DMS79 treated with DMSO at 0.1 percent for 48 hours (cell line): ENCODE data around the gene GNAQ.
"Not testable (repeated sequence)": the region's sequence is repeated elsewhere in the genome, so short reads cannot be mapped to it uniquely, and the experiment has no call there.

Source experiments
- DNase-seq: peaks from one replicate; lab custom pipeline; 2025; lab: John Stamatoyannopoulos, UW

The GNAQ gene

DNA sequence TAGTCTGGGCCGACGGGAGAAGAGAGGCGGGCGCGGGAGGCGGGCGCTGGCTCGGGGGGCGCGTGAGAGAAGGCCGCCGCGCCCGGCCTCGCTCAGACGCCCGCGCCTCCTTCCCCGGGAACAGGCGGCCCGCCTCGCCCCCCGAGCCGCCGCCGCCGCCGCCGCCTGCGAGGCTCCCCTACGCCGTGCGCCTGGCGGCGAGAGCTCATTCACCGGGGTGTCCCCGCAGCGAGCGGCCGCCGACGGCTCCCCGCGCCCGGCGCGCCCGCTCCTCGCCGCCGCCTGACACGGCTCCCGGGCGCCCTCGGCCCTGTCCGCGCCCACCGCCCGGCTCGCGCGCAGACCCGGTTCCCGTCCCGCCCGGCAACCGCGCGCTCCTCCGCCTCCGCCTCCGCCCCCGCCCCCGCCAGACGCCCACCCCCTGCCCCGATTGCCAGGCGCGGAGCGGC is at the start of gene GNAQ:
Gene GNAQ, minus strand, starts transcription at position 368 of the 449 bp plus-strand sequence. CDS start 576 bp downstream, outside the sequence.
- DNase-seq, result no peak

DNA sequence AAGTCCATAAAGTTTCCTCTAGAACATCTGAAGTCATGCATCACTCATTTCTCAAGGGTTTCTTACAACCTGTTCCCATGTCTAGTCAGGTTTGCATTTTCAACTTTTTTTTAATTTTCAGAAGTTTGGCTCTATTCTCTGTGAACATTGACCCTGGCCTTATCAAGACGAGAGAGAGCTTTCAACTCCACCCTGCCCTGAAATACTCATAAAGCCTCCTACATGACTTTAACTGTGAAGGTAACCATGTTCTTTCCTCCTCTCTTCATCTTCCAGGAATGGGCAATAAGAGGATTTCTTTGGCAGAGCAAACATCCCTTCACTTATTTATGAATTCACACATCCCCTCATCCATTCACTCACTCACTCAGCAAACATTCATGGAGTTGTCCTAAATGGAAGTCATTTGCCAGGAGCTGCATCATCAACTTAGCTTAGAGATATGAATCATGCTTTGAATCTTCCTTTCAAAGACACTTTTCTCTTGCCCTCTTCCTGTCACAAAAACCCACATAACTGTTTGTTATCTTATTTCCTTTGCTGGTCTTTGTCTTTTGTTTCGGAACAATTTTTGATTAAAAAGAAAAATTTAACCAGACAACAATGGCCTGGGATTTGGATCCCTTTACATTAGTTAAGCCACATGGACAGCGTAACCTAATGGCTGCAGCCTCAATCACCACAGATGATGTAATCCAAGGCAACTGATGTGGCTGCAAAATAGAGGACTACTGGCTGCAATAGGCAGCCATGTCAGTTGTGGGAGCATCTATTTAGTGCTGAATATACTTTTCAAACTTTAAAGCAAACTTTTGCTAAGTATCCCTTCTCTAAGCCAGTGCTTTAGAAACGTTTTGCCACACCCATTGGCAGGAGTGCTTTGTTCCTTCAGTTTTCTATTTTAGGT is 43.0 kb upstream of the GNAQ start:
- no peak for DNase-seq

DNA sequence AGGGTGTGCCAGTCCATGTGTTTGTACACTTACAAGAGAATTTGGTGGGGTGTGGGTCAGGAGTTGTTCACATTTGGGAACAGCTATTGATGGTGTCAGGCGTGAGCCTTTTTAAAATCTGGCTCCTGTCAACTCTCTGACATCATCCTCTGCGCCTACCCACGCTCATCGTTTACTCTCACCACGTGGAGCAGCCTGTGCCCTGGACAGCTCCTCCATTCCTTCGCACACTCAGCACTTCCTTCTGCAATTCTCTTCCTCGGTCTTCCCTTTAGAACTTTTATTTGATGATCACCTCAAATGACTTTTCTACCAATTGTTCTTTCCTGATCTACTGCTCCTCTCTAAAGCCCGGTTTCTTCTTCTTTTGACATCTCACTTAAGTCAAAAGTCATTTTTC is 42.1 kb upstream of the GNAQ start:
- no peak for DNase-seq

DNA sequence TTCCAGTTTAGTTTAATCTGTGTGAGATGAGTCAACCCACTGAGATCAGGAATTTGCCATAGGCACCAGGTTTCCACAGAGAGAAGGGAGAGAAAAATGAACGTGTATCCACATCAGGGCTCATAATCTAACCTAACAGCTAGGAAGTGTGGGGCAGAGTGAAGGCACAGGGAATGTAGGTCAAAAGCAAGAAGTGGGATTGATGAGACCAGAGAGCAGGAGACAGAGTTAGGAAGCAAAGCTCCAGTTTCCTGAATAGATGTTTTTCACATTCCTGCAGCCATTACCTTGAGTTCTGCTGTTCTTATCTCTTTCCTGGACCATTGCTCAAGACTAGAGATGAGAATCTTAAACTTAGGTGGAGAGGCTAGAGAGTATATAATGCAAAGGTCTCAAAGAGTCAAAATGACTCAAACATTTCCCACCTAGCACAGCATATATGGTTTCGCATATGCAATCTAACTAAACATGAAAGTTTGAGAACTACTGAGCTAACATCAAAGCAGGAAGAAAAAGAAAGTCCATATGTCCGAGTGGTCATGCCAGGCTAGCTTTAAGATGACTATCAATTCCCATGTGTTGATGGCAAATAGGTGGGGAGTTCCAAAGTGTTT is 41.1 kb upstream of the GNAQ start:
- no peak for DNase-seq

DNA sequence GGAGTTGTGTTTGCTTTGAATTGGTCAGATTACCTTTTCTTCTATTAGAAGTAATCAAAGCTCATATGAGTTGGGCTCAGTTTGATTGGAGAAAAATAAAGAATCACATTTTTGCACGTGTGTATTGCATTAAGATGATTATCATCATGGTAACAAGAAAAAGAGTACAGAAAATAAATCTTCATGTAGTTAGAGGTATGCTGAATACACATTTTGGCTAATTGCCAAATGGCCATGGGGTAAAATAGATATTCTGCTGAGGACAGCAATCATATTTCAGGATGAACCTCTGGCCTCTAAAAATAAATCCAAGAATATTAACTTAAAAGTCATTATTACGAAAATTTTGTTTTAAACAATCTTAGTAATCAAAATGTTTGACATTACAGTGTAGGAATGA is 38.9 kb upstream of the GNAQ start:
- no peak for DNase-seq

DNA sequence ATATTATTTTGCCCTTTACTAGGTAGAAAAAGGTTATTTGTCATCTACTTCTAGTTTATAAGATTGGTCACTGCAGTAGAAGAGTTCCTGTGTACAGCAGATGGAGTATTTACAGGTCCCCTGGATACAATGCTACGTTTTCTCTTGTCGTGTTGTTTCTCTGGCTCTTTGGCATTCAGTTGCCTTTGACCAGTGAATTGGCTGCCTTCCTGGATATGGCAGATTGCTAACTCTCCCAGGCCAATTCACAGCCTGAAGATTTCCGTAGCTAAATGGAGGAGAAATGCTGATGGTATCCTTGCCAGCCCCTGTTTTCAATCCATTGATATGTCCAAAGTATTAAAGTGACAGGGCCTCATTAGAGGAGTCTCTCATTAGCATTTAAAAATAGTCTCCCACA is 32.5 kb upstream of the GNAQ start:
- DNase-seq, result no peak

DNA sequence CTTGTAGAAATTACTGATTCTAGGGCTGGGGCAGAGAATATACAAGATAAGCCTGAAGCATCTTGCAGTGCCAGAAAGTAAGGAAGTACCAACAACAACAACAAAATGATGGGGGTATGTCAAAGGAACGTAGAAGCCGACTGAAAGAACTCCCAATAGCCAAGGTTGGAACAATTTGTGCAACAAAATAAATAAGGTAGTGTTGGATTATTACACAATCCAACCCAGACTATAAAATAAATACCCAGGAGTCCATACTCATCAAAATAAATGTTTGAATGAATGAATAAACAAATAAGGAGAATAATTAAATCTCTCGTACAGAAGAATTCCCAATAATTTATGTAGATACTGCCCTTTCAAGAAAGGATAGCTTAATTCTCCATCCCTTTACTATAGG is 31.1 kb upstream of the GNAQ start:
- no peak for DNase-seq

- not testable (repeated sequence) for DNase-seq
Observed at GRCh38 chr9:78054218-78054617, 22.6 kb upstream of the GNAQ start.

DNA sequence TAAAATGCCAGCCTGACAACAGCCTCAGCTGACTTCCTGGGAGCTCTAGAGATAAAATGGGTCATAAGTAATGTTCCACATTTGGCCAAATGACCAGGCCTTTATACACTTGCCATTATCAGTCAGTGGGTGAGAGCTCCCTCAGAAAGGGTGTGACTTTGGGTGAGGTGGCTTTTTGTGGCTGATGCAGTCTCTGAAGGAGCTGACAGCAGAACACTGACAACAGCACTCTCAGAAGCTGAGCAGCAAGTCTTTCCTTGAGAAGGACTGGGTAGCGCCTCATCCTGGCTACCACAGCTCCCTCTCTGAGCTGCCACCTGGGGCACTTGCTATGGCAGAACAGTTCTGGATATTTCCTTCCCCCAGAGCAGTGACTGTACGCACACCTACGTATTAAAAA is 22.0 kb upstream of the GNAQ start:
- no peak for DNase-seq

DNA sequence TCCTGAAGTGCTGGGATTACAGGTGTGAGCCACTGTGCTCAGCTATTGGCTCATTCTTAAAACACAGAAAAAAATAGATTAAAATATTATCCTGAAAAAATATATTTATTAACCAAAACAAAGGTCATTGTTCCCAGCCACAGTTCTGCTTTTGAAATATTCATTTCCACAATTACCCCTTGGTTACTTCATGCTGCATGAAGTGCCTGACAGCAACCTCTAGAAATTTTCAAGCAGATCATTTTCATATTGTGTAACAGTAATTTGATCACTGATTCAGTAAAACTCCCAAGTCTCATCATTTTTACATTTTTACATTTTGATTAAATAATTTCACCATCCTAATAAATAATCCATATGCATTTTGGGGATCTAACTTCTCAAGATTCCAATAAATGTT is 18.8 kb upstream of the GNAQ start:
- no peak for DNase-seq

DNA sequence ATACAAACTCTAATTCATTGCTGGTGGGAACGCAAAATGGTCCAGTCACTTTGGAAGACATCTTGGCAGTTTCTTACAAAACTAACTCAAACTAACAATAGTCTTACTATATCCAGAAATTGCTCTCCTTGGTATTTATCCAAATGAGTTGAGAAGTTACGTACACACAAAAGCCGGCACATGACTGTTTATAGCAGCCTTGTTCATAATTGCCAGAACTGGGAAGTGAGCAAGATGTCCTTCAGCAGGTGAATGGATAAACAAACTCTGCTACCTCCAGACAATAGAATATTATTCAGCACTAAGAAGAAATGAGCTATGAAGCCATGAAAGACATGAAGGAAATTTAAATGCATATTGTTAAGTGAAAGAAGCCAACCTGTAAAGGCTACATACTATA is 17.9 kb upstream of the GNAQ start:
- no peak for DNase-seq

DNA sequence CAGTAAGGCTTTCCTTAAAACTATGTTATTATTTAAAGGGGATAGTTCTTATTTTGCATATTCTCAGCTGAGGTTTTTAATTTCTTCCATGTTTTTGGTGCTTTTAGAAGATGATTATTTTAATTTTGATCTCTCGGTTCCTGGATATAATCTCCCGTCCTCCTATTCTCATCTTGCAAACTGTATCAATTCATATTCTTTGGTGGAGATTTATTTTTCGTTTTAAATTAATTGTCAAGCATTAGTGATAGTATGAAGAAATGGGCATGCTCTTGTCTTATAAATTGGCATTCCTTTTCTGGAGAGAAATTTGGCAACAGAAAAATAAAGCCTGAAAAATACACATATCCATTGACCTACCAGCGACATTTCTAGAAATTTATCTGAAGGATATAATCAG is 15.5 kb upstream of the GNAQ start:
- no peak for DNase-seq

DNA sequence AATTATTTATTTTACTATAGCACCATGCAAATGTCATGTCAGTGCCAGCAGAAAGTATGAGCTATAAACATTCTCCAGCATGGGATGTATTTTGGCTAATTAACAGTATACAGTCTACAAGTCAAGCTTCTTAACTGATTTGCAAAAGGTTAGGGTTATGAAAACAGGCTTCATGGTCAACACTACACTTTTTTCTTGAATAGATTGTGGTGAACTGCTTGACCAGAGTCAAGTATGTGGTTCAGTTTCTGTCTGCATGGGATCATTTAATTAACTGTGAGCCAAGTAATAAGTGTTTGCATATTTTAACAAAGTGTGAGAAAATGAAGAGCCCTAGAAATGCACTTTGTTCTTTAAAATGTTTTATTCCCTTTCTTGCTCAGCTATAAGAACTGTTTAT is 14.5 kb upstream of the GNAQ start:
- no peak for DNase-seq

GRCh38 chr9:78044886-78045285 is 13.3 kb upstream of the GNAQ start:
- DNase-seq, result no peak

GRCh38 chr9:78044189-78044588 is 12.6 kb upstream of the GNAQ start:
- no peak for DNase-seq

DNA sequence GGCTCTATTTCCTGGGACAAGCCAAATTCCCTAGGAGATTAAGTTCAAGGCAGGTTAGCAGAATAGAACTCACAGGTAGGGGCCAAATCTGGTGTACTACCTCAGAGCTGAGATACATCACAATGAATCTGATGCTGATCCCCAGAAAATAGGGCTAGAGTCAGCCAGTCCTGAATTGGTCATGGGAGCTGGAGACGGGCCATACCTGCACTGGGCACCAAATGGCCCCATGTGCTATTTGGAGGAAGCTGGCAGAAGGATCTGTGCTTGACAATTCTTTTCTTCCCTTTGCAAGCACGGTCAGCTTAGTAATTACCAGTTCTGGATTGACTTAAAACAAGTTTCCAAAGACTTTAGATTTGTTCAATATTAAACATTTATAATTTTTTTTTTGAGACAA is 10.4 kb upstream of the GNAQ start:
- no peak for DNase-seq

DNA sequence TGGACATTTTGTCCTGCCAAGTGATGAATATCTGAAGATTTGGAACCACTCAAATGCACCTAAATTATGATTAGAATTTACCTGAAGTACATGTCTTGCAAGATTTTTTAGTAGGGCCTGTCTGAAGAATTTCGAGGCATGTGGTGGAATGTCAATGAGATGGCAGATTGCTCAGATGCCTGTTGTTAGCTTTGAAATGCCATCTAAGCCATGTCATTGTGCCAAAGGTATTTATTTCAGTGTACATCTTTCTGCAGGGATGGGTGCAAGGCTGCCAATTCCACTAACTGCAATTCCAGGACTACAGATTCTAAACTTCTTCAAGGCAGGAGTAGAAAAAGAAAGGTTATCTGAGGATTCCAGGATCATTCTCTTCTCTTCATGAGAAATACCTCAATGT is 9.1 kb upstream of the GNAQ start:
- no peak for DNase-seq

DNA sequence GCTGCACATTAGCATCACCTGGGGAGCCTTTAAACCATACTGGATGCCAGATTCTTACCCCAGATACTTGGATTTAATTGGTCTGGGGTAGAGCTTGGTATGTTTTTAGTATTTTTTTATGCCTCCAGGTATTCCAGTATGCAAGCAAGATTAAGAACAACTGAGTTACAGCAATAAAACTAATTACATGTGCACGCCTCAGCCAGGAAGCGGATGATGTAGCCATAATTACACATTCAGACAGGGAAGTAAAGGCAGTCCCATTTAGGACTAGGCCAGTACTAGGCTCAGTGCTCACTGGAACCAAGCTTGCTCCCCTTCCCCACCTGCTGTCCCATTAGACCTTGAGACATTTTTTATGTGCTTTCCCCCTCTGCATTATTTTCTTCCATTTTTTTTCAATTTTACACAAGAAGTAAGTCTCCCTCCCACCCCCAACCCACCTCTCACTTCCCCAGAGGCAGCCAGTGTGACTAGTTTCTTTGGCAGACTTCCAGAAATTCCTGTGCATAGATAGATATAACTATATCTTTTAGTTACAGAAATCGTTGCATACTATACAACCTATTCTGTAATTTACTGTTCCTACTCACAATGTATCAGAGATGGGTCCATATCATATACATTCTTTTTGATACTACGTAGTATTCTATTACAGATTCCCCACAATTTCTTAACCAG is 7.1 kb upstream of the GNAQ start:
- DNase-seq, result no peak

DNA sequence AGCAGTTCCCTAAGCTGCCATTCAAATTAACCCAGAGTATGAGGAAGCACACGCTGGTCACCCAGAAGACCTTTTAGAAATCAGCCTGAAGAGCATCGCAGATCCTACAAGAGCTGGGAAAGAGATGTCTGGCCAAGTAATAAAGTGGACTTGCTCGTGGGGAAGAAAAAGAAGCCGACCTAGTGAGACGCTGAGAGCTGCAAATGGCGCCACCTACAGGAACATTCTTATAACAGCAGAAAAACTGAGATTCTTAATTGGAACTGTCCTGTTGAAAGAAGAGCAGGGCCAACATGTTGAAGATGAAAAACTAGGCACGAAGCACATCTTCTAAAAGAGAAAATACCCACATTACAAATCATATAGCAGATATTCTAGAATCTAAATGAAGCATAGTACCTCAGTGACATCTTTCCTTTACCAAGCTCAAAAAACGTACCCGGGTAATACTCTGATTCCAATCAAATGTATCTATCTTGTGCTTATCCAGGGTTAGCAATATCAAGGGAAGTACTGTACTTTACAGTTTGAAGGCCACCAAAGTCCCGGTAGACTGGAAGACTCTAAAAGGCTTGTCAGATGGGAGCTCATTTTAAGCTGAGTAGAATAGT is 3.9 kb upstream of the GNAQ start:
- DNase-seq, result peak; percentile 56

DNA sequence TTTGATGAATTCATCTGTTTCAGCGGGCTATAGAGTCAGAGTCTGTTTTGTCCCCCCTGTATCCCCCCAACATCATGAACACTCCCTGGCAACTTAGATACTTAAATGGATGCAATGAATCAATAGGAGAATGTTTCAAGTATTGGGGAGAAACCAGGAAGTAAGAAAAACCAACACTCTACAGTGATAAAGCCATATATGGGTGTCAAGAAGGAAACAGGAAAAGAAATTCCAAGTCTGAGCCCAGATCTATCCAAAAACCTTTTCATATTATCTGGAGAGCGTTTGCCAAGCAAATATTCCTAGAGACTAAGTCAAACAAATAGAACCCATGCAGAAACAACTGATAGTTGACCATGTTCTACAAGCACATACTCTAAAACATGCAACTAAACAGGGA is 2.3 kb upstream of the GNAQ start:
- DNase-seq, result no peak

DNA sequence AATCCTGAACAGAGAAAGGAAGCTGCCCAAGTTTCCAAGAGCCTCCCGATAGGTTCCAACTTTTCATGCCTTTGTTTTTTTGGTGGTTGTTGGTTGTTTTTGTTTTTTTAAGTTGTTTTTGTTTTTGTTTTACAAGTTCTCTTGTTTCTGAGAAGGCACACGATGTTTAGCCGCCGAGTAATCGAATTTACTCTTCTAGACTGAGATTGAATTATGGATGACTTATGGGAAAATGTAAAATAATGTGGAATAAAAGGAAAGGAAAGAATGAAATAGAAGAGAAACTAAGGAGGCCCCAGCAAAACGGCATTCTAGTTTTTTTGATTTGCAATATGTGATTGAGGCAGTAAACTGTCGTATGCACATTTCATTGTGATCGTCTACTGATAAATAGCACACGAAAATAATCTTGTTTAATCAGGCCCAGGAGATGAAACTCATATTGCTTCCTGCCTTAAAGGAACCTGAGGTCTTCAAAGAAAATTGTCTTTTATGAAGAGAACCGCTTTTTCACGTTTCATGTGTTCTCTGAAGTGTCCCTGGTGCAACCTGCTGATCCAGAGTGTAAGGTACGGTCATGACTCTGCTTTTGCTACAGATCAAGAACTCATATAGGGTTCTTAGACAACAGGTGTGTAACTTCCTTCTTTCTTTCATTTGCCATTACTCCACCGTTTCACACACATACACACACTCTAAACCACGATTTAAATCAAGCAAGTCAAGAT is 1.3 kb upstream of the GNAQ start:
- peak; percentile 39 for DNase-seq
